GM15510 (cell line): ENCODE results near the gene TRIM45.

Experiments used
- POLR2A ChIP-seq: IDR thresholded peaks from 3 replicates; pipeline ENCODE4 v1.6.1; 2011; ENCODE audit warnings: borderline replicate concordance; ENCODE audit not compliant: insufficient read length; ENCODE audit errors: extremely low read depth

TRIM45 gene, protein sequence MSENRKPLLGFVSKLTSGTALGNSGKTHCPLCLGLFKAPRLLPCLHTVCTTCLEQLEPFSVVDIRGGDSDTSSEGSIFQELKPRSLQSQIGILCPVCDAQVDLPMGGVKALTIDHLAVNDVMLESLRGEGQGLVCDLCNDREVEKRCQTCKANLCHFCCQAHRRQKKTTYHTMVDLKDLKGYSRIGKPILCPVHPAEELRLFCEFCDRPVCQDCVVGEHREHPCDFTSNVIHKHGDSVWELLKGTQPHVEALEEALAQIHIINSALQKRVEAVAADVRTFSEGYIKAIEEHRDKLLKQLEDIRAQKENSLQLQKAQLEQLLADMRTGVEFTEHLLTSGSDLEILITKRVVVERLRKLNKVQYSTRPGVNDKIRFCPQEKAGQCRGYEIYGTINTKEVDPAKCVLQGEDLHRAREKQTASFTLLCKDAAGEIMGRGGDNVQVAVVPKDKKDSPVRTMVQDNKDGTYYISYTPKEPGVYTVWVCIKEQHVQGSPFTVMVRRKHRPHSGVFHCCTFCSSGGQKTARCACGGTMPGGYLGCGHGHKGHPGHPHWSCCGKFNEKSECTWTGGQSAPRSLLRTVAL

DNA sequence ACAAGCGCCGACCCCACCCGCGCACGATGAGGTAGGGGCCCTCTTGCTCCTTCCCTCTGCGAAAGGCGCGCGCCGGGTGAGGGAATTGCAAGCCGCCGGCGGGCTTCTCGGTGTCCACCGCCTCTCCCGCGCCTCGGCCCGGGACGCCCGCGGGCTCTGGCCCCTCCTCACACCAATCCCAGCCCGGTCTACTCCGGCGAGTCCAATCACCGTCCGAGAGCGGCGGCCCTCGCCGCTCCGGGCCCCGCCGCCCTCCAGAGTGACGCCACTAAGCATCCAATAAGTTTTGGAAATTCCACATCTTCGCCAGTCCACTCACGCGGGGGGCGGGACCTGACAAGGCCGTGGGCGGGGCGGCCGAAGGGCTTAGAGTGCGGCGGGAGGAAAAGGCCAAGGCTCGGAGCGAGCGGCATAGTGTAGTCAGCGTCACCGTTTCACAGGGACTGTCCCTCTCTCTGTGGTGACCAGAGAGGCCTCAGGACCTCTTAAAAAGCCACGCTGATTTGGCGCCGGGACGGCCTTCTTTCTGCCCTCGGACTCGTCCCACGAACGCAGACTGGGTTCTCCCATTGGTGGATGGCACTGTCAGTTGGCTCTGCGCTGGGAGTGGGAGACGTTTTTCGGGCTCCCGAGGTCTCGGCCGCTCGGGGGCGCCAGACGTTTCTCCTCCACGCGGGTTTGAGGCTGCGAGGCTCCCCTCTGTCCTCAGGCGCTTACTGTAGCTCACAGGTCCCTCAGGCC, at the start of gene TRIM45:
TSS of gene TRIM45 (minus strand) at position 161 of the 741 bp plus-strand sequence. CDS start 548 bp downstream, outside the sequence.
- peak; percentile 22 for TF ChIP-seq POLR2A

DNA sequence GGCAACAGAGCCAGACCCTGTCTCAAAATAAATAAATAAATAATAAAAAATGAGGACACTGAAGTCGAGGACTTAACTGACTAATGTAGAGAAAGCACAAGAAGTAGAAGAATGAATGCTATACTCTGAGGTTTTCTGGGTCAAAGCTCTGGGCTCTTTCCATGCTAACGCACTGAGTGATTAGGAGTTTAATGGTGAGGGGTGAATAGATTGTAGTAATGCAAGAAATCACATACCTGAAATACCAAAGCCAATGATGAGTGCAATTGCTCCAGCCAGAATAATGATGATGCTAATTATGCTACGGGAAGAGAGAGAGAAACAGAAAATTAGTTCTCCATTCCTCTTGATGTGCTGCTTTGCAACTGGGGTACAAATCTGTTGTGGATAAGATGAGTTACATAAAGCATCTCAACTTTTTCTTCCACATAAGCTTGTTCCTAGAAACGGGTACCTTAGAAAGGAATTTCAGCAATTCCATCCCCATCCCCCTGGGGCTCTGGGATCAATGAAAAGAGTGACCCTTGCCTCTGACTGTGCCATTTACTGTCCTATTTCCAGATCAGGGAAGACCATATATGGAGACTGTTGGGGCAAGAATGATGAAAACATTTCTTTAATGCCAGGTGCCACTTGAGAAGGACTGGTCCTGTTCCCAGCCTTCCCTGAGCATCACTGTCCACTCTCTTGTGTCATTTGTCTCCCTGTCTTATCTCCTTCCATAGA, 48.5 kb upstream of the TRIM45 start:
- no peak for TF ChIP-seq POLR2A

DNA sequence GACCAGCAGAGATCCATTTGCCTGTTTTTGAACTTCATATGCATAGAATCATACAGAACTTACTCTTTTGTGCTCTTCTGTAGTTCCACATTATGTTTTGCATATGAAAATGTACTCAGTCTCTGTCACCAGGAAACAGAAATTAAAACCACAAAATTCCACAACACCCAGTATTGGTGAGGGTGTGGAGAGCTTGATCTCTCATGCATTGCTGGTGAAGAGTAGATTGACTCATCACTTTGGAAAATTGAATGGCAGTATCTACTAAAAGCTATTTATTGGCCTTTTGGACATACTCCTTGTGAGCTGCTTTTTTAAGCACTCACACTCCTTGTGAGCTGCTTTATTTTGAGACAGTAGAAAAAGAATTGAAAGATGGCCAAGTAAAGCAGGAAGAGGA, 45.9 kb upstream of the TRIM45 start:
- TF ChIP-seq POLR2A, result no peak

DNA sequence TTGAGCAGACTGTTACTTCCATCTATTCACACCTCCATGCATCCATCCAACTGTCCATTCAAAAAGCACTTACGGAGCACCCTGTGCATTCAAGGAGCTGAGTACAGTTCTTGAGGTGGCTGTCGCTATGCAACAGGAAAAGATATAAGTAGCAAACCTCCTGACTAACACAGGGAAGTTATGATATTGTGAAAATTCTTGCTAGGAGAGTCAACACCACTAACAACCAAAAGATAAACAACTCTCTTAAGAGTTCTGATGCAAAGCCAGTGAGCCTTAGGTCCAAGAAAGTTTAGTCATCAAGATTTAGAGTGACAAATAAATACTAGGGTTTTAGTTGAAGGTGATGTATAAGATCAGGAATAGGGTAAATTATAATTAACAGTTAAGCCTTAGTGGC, 44.5 kb upstream of the TRIM45 start:
- no peak for TF ChIP-seq POLR2A

DNA sequence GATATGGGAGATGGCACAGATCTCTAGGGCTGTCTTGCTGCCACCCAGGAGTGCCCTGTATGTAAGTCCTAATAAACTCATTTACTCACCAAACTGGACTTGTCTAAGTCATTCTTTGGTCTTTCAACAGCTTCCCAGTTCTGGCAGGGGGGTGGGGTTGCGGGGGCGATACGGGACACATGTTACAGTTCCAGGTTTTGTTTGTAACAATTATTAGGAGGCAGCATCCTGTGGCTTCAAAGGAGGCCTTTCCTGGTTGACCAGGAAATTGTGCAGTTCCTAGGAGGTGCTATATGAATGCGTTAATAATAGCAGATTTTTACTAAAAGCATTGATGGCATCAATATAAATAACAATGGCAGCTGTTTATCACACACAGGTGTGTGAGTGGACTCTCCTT, 42.7 kb upstream of the TRIM45 start:
- TF ChIP-seq POLR2A, result no peak

DNA sequence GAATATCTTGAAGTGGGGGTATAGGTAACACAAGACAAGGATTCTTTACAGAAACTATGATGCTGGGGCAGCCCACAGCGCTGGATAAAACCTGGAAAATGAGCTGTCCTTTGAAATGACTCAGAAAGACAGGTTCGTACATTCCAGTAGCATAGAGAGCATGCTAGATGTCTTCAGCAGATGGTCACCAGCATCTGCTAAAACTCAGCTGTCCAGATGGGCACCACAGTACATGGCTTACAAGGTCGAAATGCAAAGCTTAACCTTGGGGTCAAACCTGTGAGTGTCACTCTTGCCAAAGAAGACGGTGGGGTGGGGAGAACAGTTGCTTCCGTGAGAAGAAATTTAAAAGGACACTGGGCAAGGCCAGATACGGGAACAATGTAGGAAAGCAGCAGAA, 41.3 kb upstream of the TRIM45 start:
- no peak for TF ChIP-seq POLR2A

DNA sequence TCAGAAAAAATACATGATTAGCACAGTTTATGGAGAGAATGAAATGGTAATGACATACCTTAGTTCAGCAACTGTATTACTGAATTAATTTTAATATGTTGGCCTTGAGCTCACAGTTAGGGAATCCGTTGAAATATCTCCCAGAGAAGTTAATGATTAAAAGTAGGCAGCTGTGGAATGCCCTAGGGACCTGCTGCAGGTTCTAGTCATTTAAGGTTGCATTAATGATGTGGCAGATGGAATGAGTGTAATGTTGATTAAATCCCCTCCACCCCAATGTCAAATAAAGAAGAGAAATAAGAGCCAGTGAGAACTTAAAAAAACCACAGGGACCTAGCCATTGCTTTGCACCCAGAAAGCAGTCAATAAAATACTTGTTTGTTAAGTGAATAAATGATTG, 40.3 kb upstream of the TRIM45 start:
- no peak for TF ChIP-seq POLR2A

DNA sequence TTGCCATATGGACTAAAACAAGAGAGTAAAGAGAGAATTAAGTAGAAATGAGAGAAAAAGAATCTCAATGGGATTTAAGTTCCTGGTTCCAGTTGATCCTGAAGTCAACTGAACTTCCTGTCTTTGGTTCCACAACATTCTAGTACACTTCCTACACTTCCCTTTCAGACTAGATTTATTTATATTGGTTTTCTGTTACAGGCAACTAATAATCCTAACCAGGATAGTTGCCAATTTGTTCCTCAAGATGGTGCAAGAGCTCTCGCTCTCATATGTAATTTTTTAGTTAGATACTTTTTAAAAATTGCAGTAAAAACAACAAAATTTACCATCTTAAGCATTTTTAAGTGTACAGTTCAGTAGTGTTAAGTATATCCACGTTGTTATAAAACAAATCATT, 28.8 kb upstream of the TRIM45 start:
- TF ChIP-seq POLR2A, result no peak

DNA sequence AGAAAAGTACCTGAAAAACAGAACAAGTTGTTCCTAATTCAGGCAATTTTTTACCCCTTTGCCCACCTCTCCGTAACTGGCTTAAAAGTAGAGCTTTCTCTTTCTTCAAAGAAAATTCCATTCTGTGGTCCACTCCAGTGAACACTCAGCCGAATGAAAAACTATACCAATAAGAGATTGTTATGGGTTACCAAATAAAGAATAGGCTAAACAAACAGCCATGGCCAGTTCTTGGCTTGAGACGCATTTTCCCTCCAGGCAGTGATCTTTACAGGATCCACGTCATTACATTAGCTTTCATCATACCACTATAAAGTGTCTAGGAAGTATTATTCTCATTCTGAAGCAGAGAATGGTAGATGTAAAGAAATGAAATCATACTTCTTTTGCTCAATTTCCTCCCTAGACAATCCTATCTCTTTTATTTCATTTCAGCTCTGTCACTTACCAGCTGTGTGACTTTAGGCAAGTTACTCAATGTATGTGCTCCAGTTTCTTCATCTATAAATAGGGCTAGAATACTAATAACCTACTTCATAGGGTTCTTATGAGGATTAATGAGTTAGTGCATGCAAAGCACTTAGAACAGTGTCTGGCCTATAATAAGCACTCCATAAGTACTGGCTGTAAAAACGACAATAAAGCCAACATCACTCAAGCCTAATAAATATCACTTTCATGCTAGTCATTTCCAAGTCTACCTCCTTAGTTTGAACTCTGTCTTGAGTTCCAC, 26.5 kb upstream of the TRIM45 start:
- no peak for TF ChIP-seq POLR2A

DNA sequence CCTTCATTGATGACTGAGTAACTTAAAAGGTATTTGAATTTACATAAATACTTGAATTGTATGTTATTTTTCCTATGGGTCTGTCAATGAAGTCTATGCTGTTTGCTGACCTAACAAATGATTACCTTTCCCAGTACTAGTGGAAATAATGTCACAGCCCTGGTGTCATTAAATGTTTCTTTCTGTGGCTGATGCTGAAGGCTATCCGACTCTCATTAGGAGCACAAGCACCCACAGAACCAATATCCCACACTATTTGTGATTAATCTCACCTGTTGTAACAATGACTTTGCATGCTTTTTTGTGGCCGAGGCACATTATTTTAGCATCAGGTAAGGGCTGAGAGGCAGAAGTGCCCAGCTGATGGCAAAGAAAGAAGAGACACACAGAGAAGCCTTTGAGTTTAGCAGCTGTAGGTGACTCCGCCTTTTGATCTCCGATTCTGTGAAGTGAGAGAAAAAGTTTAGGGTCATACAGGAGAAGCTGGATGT, 25.8 kb upstream of the TRIM45 start:
- no peak for TF ChIP-seq POLR2A

DNA sequence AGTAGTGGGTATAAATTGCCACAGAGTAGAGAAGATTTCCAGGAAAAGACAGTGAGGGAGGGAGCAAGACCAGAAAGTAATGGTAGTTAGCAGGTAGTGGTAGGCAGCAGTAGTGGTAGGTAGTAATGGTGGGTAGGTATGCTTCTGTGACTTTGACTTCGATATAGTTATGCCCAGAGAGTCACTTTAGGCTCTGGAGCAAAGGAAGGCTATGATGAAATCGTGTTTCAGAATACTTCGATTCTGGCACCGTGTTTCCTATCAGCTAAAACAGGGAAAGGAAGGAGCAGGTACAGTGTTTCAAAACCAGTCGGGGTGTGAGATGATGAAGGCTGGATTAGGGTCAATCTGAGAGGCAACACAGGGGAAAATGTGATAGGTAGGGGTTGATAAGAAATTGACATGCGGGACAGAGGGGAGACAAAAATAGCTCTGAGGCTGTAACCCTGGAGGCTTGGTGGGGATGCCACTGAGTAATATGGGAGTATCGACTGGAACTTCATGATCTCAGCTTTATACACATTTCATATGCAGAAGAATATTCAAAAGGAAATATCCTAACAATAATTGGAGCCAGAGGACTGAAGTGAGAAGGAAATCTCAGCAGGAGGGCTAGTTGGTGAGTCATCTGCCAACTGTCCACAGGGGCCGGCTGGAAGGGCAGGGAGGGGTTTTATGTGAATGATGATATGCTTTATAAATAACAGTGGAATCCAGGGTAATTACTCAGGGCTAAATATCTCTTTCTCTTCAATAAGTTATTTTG, 25.2 kb upstream of the TRIM45 start:
- TF ChIP-seq POLR2A, result no peak

DNA sequence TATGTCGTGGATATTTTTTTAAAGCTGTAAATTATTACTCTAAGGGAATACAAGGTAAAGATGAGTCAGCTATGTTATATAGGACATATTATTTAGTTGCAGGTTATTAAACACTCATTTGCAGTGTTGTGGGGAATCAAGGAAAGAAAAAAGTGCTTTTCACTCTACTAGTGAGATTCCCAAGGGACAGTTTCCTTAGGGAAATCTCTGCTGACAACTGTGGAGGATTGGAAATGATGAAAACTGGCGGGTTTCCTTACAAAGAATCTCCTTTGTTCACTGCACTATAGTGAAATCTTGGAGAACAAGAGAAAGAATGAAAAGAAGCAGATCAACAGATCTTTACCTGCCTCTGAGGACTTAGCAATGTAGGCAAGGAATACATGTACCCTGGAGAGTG, 24.5 kb upstream of the TRIM45 start:
- TF ChIP-seq POLR2A, result no peak

DNA sequence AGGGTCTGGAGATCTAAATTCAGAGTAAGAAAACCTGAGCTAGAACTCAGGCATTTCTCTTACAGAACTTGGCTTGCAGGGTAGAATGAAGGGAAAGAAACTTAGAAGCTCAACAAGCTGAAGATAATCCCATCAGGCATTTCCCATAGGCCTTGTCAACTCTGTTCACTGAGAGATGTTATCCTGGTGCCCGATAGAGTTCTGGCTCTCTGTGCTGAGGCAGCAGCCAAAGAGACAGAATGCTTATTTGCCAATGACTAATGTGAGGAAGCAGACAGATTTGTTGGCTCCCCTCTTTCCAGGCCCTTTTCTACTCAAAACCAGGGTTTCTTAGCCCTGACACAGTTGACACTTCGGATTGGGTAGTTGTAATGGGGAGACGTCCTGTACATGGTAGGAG, 22.3 kb upstream of the TRIM45 start:
- TF ChIP-seq POLR2A, result no peak
